Mammary epithelial cell (primary cell): Measurements from ENCODE around the gene MZF1.

ENCODE experiments used
- EZH2 ChIP-seq: IDR thresholded peaks from 2 replicates; pipeline ENCODE4 v1.6.1; 2012; ENCODE audit warnings: low read length, inconsistent platforms, borderline replicate concordance
- TF ChIP-seq, protein P1 (sequence below), 2 donors: IDR thresholded peaks in 1 of 2; conservative IDR thresholded peaks in 1 of 2; 2 replicates each; pipeline ENCODE4 v1.5.1; 2011 to 2012; ENCODE audit warnings: inconsistent platforms in 2 of 2, low read length in 2 of 2, mild to moderate bottlenecking in 2 of 2, control low read depth in 1 of 2, low read depth in 1 of 2; ENCODE audit not compliant: insufficient read depth in 1 of 2; ENCODE audit errors: extremely low read depth in 1 of 2

DNA sequence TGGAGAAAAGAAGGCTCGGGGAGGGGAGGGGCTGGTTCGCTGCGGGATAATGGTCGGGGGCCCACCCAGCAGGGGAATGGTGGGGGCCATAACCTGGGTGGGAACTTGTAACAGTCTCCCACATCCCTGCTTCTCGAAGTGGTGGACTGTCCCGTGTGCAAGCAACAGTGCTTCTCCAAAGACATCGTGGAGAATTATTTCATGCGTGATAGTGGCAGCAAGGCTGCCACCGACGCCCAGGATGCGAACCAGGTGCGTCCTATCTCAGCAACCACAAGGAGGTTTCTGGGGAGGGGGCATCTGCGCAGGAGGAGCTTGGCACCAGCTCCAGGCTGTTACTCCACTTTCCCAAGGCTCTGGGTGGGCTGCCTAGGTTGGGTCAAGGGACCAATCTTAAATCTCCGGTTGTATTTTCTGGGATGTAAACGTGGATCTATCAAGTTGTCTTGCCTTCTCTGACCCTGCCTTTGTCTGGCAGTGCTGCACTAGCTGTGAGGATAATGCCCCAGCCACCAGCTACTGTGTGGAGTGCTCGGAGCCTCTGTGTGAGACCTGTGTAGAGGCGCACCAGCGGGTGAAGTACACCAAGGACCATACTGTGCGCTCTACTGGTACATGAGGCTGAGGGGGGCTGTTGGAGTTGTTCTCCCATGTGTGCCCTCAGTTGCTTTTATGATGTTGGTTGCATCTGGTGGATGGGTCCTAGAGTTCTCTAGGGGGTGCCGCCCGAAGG is 27.7 kb downstream of the MZF1 start:
- TF ChIP-seq, protein P1, sequence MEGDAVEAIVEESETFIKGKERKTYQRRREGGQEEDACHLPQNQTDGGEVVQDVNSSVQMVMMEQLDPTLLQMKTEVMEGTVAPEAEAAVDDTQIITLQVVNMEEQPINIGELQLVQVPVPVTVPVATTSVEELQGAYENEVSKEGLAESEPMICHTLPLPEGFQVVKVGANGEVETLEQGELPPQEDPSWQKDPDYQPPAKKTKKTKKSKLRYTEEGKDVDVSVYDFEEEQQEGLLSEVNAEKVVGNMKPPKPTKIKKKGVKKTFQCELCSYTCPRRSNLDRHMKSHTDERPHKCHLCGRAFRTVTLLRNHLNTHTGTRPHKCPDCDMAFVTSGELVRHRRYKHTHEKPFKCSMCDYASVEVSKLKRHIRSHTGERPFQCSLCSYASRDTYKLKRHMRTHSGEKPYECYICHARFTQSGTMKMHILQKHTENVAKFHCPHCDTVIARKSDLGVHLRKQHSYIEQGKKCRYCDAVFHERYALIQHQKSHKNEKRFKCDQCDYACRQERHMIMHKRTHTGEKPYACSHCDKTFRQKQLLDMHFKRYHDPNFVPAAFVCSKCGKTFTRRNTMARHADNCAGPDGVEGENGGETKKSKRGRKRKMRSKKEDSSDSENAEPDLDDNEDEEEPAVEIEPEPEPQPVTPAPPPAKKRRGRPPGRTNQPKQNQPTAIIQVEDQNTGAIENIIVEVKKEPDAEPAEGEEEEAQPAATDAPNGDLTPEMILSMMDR (conservative IDR thresholded peaks at IDR 0.05 in 1 of 2, IDR thresholded peaks at IDR 0.05 in 1 of 2; ENCODE audit: extremely low read depth in 1 of 2, insufficient read depth in 1 of 2, low read depth in 1 of 2, low read length in 2 of 2) = no peak
- TF ChIP-seq EZH2 = no peak
